Kidney epithelial cell (primary cell): Measurements from ENCODE around the gene FREM1. TPM values are rescaled to one million over a fixed set of nuclear protein-coding genes. Genes with fewer than 3 reads are reported as not detected.

Experiments used
- DNase-seq: peaks from one replicate; pipeline ENCODE4 v3.0.0-alpha.2; 2010; ENCODE audit warnings: low read depth
- H3K27me3 ChIP-seq: 2 replicates; pipeline ENCODE4 v1.6.0; 2011; ENCODE audit warnings: low read length; ENCODE audit not compliant: control insufficient read depth, insufficient read depth
- H3K36me3 ChIP-seq: 2 replicates; pipeline ENCODE4 v1.5.1; 2011; ENCODE audit warnings: low read length; ENCODE audit not compliant: control insufficient read depth, insufficient read depth
- H3K4me3 ChIP-seq: 2 replicates; pipeline ENCODE4 v1.5.1; 2011; ENCODE audit warnings: low read depth, mild to moderate bottlenecking, control low read depth, low read length
- CTCF ChIP-seq: IDR thresholded peaks from 2 replicates; pipeline ENCODE4 v1.5.1; 2011; ENCODE audit warnings: mild to moderate bottlenecking, moderate library complexity, low read length, control low read depth, inconsistent platforms; ENCODE audit not compliant: insufficient read depth, poor library complexity, severe bottlenecking
- total RNA-seq: library from RNA; depleted of rRNA; stranded (reverse); fragments of >200 nt; gene quantifications from 2 replicates; pipeline ENCODE4 v1.2.3, GENCODE V29; 2015

Gene FREM1
- total RNA-seq, 1 donor from 2014 or later, result 1.0 TPM

GRCh38 chr9:14836885-14837284 is 73.3 kb downstream of the FREM1 start:
- no peak for DNase-seq
- Histone ChIP-seq H3K27me3 (no peaks in the 10 kb centered on the region), H3K36me3 (no peaks in the 10 kb centered on the region), H3K4me3 (no peak overlapping the region)
- TF ChIP-seq CTCF, result no peak

- H3K27me3 ChIP-seq, result no peaks in the 10 kb centered on the region
- no peak for DNase-seq
- no peak overlapping the region for H3K4me3 ChIP-seq
- no peak for TF ChIP-seq CTCF
- no peaks in the 10 kb centered on the region for H3K36me3 ChIP-seq
Measured at GRCh38 chr9:14831661-14832060, 78.6 kb downstream of the FREM1 start.

GRCh38 chr9:14831074-14831473 is 79.2 kb downstream of the FREM1 start:
- H3K36me3 ChIP-seq, result no peaks in the 10 kb centered on the region
- no peak for TF ChIP-seq CTCF
- DNase-seq, result no peak
- H3K27me3 ChIP-seq, result no peaks in the 10 kb centered on the region
- no peak overlapping the region for H3K4me3 ChIP-seq

- Histone ChIP-seq H3K4me3 (no peak overlapping the region), H3K27me3 (no peaks in the 10 kb centered on the region), H3K36me3 (no peaks in the 10 kb centered on the region)
- no peak for TF ChIP-seq CTCF
- no peak for DNase-seq
Measured at GRCh38 chr9:14830057-14830456, 80.2 kb downstream of the FREM1 start.

GRCh38 chr9:14829204-14829603 is 81.0 kb downstream of the FREM1 start:
- TF ChIP-seq CTCF, result no peak
- no peak for DNase-seq
- Histone ChIP-seq H3K4me3 (no peak overlapping the region), H3K27me3 (no peaks in the 10 kb centered on the region), H3K36me3 (no peaks in the 10 kb centered on the region)

GRCh38 chr9:14827805-14828204 is 82.4 kb downstream of the FREM1 start:
- H3K4me3 ChIP-seq, result no peak overlapping the region
- no peaks in the 10 kb centered on the region for H3K36me3 ChIP-seq
- H3K27me3 ChIP-seq, result no peaks in the 10 kb centered on the region
- no peak for DNase-seq
- no peak for TF ChIP-seq CTCF
